GM19035 (cell line): ENCODE measurements around the gene HCAR2.
"Not testable (repeated sequence)": the region's sequence is repeated elsewhere in the genome, so short reads cannot be mapped to it uniquely, and the experiment has no call there.

ENCODE experiments used
- ATAC-seq: cut with Tn5 transposase; IDR thresholded peaks from one replicate; pipeline ENCODE4 v1.9.1; 2021; ENCODE audit not compliant: unreplicated experiment

HCAR2 gene

DNA sequence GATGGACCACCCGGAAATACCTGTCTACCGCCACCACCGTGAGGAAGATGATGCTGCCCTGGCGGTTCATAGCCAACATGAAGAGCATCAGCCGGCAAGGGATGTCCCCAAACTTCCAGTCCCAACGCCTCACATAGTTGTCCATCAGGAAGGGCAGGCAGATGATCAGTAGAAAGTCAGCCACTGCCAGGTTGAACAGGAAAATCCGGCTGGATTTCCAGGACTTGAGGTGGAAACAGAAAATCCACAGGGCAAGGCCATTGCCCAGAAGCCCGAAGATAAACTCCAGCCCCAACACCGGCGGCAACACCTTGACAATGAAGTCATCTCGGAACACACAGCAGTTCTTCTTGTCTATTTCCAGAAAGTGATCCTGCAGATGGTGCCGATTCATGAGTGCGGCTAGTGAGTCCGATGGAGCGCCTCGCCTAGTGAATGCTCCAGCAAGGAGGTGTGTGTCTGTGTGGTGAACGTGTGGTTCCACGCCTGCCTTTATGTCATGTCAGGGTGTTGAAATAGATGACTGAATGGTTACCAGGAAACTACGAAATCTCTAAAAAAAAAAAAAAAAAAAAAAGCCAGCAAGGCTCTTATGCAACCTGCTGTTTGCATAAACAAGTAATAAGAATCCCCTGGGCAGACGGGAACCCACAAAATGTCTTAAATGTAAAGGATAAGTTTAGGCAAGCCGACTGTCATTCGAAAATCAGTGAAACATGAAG, at the start of gene HCAR2:
Gene HCAR2, minus strand, starts transcription at position 468 of the 722 bp plus-strand sequence. Its CDS starts 74 bp downstream, at position 394.
- not testable (repeated sequence) for ATAC-seq

DNA sequence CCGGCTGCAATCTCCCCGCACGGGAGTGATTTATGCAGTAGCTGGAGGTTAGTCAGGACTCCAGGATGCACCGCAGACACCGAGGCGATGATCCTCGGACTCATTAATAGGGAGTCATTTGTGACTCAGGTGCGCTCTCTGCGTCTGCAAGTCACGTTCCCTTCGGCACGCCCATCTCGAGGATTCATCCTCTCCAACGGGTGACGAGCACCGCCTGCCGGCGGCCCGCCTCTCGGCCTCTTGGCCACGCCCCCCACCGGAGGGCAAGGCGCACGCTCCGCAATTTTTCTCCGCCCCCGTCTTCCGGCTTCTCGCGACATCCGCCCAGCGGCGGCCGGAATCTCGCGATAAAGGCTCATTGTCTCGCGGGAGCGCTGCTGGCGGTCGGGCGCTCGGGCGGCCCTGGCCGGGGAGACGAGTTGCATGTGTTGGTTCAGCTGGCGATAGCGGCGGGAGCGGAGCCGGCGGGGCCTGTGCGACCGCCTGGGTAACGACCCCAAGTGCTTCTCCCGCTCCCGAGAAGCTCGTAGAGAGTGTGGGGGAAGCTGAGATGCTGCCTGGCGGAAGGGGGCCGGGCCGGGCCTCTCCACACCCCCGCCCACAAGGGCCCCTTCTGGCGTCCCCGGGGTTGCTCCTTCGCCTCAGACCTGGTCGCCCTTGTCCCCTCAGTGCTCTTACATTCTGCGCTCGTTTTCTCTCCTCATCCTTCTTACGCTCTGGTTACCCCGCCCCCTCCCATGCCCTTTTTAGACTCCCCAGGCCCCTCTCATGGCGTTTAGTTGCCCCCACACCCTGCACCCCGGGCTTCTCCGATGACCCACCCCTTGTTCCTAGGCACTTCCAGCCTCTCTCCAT, 49.5 kb upstream of the HCAR2 start, which contains the start of gene DENR:
Gene DENR, plus strand, starts transcription at position 361 of the 855 bp plus-strand sequence. CDS start 878 bp downstream, outside the sequence.
- ATAC-seq = peak; percentile 98

- not testable (repeated sequence) for ATAC-seq
Observed at GRCh38 chr12:122750781-122751515, 47.8 kb upstream of the HCAR2 start.

GRCh38 chr12:122749569-122750332, 46.6 kb upstream of the HCAR2 start:
- ATAC-seq = no peak

DNA sequence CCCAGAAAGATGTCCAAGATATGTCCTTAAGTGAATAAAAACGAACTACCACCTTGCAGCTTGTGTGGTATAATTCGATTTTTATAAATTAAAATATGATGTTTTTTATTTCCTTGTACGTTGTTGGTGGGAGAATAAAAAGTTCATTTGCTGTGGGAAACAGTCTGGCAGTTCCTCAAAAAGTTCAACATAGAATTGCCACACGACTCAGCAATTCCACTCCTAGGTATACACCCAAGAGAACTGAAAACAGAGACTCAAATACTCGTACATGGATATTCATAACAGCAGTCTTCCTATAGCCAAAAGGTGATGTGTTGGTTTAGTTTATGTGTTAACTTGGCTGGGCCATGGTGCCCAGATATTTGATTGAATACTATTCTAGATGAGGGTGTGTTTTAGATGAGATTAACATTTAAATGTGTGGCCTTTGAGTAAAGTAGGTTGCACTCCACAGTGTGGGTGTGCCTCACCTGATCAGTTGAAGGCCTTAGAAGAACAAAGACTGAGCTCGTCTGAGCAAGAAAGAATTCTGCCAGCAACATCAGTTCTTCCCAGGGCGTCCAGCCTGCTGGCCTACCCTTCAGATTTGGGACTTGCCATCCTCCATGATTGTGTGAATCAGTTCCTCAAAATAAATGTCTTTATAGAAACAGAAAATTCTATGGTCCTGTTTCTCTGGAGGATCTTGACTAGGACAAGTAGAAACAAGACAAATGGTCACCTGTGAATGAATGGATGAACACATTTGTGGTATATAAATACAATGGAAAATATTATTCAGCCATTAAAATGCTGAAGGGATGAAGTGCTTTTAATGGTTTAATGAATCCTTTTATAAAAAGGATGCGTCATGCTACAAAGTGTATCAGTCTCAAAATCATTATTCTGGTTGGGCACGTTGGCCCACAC, 44.3 kb upstream of the HCAR2 start:
- ATAC-seq = no peak

GRCh38 chr12:122743895-122744525, 40.9 kb upstream of the HCAR2 start:
- no peak for ATAC-seq

DNA sequence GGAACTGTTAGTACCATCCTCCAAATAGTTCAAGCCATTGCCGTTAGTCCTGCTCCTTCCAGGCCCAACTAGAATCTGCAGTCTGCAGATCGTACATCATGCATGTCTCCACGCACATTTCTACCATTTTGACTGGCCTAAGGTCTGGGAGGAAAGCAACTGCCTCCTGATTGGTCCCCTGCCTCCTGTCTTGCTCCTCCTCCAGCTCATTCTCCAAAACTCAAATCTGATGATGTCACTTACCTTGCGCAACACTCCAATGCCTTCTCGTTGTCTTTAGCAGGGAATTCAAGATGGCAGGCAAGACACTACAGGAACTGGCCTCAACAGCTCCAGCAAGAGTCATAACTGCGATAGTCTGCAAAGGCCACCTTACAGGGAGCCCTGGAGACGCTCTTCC, 37.2 kb upstream of the HCAR2 start:
- no peak for ATAC-seq

DNA sequence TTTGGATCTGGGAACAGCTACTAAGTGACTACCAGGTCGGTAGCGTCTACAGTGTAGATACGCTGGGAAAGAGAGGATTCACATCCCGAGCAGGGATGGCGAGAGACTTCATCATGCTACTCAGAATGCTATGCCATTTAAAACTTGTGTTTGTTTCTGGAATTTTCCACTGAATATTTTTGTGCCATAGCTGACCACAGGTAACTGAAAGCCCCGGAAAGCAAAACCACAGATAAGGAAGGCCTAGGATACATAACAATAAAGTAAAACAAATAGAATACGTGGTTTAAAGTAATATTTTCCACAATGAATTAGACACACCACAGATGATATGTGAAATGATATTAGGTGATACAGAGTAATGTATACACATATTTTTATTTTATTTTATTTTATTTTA, 35.4 kb upstream of the HCAR2 start:
- ATAC-seq = no peak

GRCh38 chr12:122732611-122733010, 29.5 kb upstream of the HCAR2 start:
- no peak for ATAC-seq

DNA sequence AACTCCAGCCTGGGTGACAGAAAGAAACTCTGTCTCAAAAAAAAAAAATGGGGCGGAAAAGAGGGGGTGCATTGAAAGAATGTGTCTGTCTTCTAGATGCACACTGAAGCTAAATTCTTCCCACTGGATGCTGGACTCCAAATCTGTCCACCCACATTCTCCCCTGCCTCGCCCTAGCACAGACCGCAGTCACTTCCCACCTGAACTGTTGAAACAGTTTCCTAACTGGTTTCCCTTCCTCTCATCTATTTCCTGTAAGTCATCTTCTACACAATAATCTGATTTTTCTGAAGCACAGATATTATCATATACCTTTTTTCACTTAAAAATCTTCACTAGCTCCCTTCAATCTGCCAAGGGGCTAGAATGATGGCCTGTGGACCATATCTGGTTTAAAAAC, 29.0 kb upstream of the HCAR2 start:
- no peak for ATAC-seq

- no peak for ATAC-seq
Observed at GRCh38 chr12:122730215-122731014, 27.3 kb upstream of the HCAR2 start, which contains the start of gene HCAR1. HCAR1 (minus strand) TSS chr12:122730844; CDS start chr12:122730339, 505 bp downstream.

GRCh38 chr12:122729583-122730214, 26.5 kb upstream of the HCAR2 start:
- no peak for ATAC-seq

GRCh38 chr12:122726080-122726558, 23.0 kb upstream of the HCAR2 start:
- ATAC-seq = no peak

DNA sequence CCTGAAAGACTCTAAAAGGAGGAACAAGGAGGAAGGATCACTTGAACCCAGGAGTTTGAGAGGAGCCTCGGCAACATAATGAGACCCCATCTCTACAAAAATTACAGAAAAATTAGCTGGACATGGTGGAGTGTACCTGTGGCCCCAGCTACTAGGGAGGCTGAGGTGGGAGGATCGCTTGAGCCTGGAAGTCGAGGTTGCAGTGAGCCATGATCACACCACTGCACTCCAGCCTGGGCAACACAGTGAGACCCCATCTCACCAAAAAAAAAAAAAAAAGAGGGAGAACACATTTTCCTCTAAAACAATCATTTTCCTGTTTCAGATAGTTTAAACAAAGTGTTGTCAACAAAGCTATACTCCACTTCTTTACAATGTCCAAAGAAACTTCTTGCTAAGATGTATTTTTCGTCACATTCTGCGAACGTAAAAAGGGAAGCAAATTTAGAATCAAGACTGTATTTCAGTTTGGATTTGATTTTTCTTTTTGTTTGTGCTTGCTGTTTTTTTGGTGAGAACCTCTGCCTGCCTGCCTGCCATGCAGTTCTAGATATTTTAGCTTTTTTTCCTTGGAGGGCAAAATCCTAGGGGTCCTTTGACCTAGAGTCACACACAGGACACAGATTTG, 22.4 kb upstream of the HCAR2 start:
- no peak for ATAC-seq

- no peak for ATAC-seq
Observed at GRCh38 chr12:122724641-122725243, 21.6 kb upstream of the HCAR2 start.

DNA sequence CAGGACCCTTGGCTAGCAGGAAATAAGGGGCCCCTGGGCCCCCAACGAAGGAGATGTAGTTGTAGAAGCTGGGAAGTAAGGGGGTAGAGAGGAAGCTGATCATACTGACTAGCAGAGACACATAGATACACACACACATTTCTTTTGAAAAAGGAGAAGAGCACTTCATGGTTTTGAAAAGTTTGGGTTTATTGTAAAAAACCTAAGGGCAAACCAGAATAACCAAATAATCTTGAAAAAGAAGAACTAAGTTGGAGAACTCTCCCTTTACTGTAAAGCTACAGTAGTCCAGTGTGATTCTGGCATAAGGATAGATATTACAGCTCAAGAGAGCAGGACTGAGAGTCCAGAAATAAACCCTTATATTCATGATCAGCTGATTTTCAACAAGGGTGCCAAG, 19.2 kb upstream of the HCAR2 start:
- no peak for ATAC-seq
